Stimulated activated CD4-positive, alpha-beta T cell treated with anti-CD3 and anti-CD28 coated beads, Interleukin-1b, Interleukin-23, amount 100 ng/mL, for 24 hours (primary cell): ENCODE results near the gene CASP9.
"Not testable (repeated sequence)": the region's sequence is repeated elsewhere in the genome, so short reads cannot be mapped to it uniquely, and the experiment has no call there.

Source experiments
- DNase-seq, 4 experiments: peaks; one replicate each; pipeline ENCODE4 v3.0.0-alpha.2; 2020; ENCODE audit warnings: low read depth in 4 of 4, low spot score in 1 of 4

The CASP9 gene

GRCh38 chr1:15501208-15502032 is 22.6 kb downstream of the CASP9 start:
- peak in 2 of 4 experiments; percentile 27 to 56 for DNase-seq

GRCh38 chr1:15500184-15501178 is 23.5 kb downstream of the CASP9 start:
- DNase-seq, result no peak

GRCh38 chr1:15493869-15494390 is 30.1 kb downstream of the CASP9 start:
- no peak for DNase-seq

- DNase-seq, result no peak
Observed at GRCh38 chr1:15492596-15492995, 31.4 kb downstream of the CASP9 start.

GRCh38 chr1:15491010-15491409 is 33.0 kb downstream of the CASP9 start:
- DNase-seq, result not testable (repeated sequence)

- no peak for DNase-seq
Observed at GRCh38 chr1:15489052-15489736, 34.8 kb downstream of the CASP9 start.

GRCh38 chr1:15488371-15488770 is 35.6 kb downstream of the CASP9 start:
- no peak for DNase-seq

GRCh38 chr1:15486844-15487610 is 37.0 kb downstream of the CASP9 start:
- not testable (repeated sequence) for DNase-seq

GRCh38 chr1:15485636-15486035 is 38.4 kb downstream of the CASP9 start:
- no peak for DNase-seq

GRCh38 chr1:15484443-15484842 is 39.6 kb downstream of the CASP9 start:
- not testable (repeated sequence) for DNase-seq

GRCh38 chr1:15483971-15484370 is 40.0 kb downstream of the CASP9 start:
- no peak for DNase-seq

GRCh38 chr1:15482983-15483543 is 41.0 kb downstream of the CASP9 start:
- DNase-seq, result not testable (repeated sequence)

GRCh38 chr1:15482455-15482854 is 41.6 kb downstream of the CASP9 start:
- not testable (repeated sequence) for DNase-seq

- no peak for DNase-seq
Observed at GRCh38 chr1:15479654-15480347, 44.2 kb downstream of the CASP9 start.

GRCh38 chr1:15477646-15478212 is 46.3 kb downstream of the CASP9 start:
- DNase-seq, result no peak

- DNase-seq, result no peak
Observed at GRCh38 chr1:15476927-15477326, 47.1 kb downstream of the CASP9 start.

GRCh38 chr1:15475752-15476314 is 48.2 kb downstream of the CASP9 start, which contains the start of gene CELA2B:
TSS of gene CELA2B (plus strand) at chr1:15476104. CDS start at chr1:15476126, 22 bp downstream.
- no peak for DNase-seq

- no peak for DNase-seq
Observed at GRCh38 chr1:15472587-15472986, 51.4 kb downstream of the CASP9 start.
